Globus pallidus (tissue), 1 donor: ENCODE results near the gene MIA.
A peak's percentile ranks its signal among the peaks of the same experiment; 100 is the strongest.
"Not testable (repeated sequence)": the region's sequence is repeated elsewhere in the genome, so short reads cannot be mapped to it uniquely, and the experiment has no call there.

ENCODE experiments used
- DNase-seq: peaks from one replicate; pipeline ENCODE4 v3.0.0-alpha.2; 2015; ENCODE audit warnings: low spot score

Gene MIA

GRCh38 chr19:40822704-40823553 lies 47.6 kb downstream of the MIA start:
- DNase-seq = peak; percentile 34

- not testable (repeated sequence) for DNase-seq
These were observed 49.6 kb downstream of the MIA start for GRCh38 chr19:40824916-40825315.

GRCh38 chr19:40825460-40826095 lies 50.3 kb downstream of the MIA start:
- not testable (repeated sequence) for DNase-seq

- DNase-seq = not testable (repeated sequence)
These were observed 51.0 kb downstream of the MIA start for GRCh38 chr19:40826312-40826698.

GRCh38 chr19:40826699-40827385 lies 51.5 kb downstream of the MIA start:
- DNase-seq = peak; percentile 67
